T47D (cell line): ENCODE data around the gene PKN2.

Experiments used
- DNase-seq, 2 experiments: peaks; one replicate each; pipeline versions ENCODE4 v3.0.0 to v3.0.0-alpha.2; 2011 to 2012; ENCODE audit warnings: low read depth in 1 of 2, low spot score in 1 of 2
- JUND ChIP-seq: IDR thresholded peaks from 2 replicates; pipeline ENCODE4 v1.6.1; 2012; ENCODE audit warnings: low read depth
- in situ Hi-C: cut with HindIII; loops from 2 replicates; pipeline ENCODE4 v1.10.0; 2016; ENCODE audit warnings: low sequenced_read_pairs, low pct_unique_long_range_greater_than_20kb

PKN2 gene

GRCh38 chr1:88658419-88658818, 25.7 kb upstream of the PKN2 start:
- in situ Hi-C loops: no loop called here
- DNase-seq: peak in 1 of 2 experiments; percentile 22
- TF ChIP-seq JUND: no peak

- DNase-seq: no peak
- TF ChIP-seq JUND: no peak
- in situ Hi-C loops: no loop called here
Measured at GRCh38 chr1:88659552-88659951, 24.5 kb upstream of the PKN2 start.

- in situ Hi-C loops: no loop called here
- no peak for DNase-seq
- no peak for TF ChIP-seq JUND
Measured at GRCh38 chr1:88661188-88661587, 22.9 kb upstream of the PKN2 start.

- in situ Hi-C loops: no loop called here
- DNase-seq: no peak
- no peak for TF ChIP-seq JUND
Measured at GRCh38 chr1:88661951-88662699, 21.9 kb upstream of the PKN2 start.

GRCh38 chr1:88662723-88663122, 21.4 kb upstream of the PKN2 start:
- no peak for TF ChIP-seq JUND
- in situ Hi-C loops: no loop called here
- no peak for DNase-seq

DNA sequence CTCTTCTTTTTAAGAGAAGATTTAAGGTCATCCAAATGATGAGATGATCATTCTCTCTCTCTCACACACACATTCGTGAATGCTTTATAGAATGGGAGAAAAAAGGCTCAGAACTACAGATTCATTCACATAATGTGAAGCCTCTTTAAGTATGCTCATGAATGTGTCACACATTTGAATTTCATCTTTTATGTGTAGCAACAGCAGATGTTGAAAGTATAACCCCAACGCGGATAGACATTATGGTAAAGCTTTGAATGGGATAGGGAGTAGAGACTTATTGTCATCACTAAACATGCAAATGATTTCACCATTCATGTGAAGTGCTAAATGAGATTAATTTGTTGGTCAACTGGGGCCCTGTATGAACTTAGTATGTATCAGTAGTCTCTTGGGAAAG, 15.7 kb upstream of the PKN2 start:
- TF ChIP-seq JUND: no peak
- no peak for DNase-seq
- in situ Hi-C loops: no loop called here

DNA sequence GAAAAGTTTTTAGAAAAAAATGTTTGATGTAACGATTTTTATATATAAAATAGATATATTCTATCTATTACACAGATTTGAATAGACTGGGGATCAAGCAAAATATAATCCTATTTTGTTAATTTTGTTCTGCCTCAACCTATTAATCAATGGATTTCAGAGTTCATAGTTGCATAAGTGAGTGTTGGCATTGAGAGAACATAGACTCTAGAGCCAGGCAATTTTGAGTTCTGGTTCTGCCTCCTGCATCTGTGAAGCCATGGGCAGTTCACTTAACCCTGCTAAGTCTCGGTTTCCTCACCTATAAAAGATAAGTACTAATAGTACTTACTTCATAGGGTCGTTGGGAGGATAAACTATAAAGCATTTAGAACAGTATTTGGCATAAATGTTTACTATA, 13.6 kb upstream of the PKN2 start:
- no peak for DNase-seq
- TF ChIP-seq JUND: no peak
- in situ Hi-C loops: no loop called here

GRCh38 chr1:88673446-88673845, 10.6 kb upstream of the PKN2 start:
- no peak for DNase-seq
- in situ Hi-C loops: no loop called here
- no peak for TF ChIP-seq JUND

- in situ Hi-C loops: no loop called here
- DNase-seq: peak in 1 of 2 experiments; percentile 61
- TF ChIP-seq JUND: no peak
Measured at GRCh38 chr1:88678405-88678804, 5.7 kb upstream of the PKN2 start.

GRCh38 chr1:88680471-88680870, 3.6 kb upstream of the PKN2 start:
- in situ Hi-C loops: no loop called here
- TF ChIP-seq JUND: no peak
- DNase-seq: no peak

DNA sequence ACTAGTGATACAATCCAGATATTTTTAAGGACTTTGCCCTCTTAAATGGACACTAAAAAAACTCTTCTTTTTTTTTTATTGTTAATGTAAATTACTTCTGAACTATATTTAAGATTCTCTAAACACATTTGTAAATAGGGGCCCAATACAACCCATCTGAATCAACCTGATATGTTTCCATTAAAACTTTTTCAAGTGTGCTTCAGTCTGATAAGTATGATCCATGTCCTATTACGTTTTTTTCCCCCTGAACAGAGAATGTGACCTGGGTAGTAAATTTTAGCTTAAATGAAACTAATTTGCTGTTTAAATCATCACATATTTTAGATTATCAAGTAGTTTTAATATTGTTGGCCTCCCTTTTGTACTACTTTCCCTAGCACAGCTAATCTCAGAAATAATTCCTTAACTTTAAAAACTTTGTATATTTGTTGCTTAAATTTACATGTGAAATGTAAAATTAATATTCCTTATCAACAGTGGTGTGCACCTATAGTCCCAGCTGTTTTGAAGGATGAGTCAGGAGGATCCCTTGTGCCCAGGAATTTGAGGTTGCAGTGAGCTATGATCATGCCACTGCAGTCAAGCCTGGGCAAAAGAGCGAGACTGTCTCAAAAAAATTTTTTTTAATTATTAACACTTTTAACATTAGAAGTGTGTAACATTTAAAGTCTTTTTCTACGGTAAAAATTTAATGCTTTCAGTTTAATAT, 3.0 kb upstream of the PKN2 start:
- in situ Hi-C loops: no loop called here
- no peak for DNase-seq
- TF ChIP-seq JUND: no peak

GRCh38 chr1:88684482-88685258, 597 bp downstream of the PKN2 start:
- no peak for TF ChIP-seq JUND
- in situ Hi-C loops: no loop called here
- peak in 1 of 2 experiments; percentile 49 for DNase-seq

- no peak for TF ChIP-seq JUND
- DNase-seq: peak in 1 of 2 experiments; percentile 0
- in situ Hi-C loops: no loop called here
Measured at GRCh38 chr1:88685259-88685620, 1.2 kb downstream of the PKN2 start.
